HEK293 (cell line): ENCODE data around the gene PHKA1.

Source experiments
- GLIS1 ChIP-seq: fragments of 450-650 bp; formaldehyde crosslinking; IDR thresholded peaks from 2 replicates; pipeline ENCODE4 v1.5.1; 2016; ENCODE audit warnings: missing biosample characterization, missing genetic modification characterization
- KLF16 ChIP-seq: fragments of 450-650 bp; formaldehyde crosslinking; IDR thresholded peaks from 2 replicates; pipeline ENCODE4 v1.5.1; 2017; ENCODE audit warnings: missing biosample characterization, missing genetic modification characterization
- KLF7 ChIP-seq: fragments of 450-650 bp; formaldehyde crosslinking; IDR thresholded peaks from 2 replicates; pipeline ENCODE4 v1.5.1; 2016; ENCODE audit warnings: missing biosample characterization, missing genetic modification characterization, borderline replicate concordance
- MYNN ChIP-seq: fragments of 450-650 bp; formaldehyde crosslinking; IDR thresholded peaks from 2 replicates; pipeline ENCODE4 v1.5.1; 2016; ENCODE audit warnings: missing biosample characterization, missing genetic modification characterization, borderline replicate concordance
- MZF1 ChIP-seq: fragments of 450-650 bp; formaldehyde crosslinking; IDR thresholded peaks from 2 replicates; pipeline ENCODE4 v1.5.1; 2017; ENCODE audit warnings: missing biosample characterization, missing genetic modification characterization, borderline replicate concordance
- PRDM1 ChIP-seq: fragments of 450-650 bp; formaldehyde crosslinking; IDR thresholded peaks from 2 replicates; pipeline ENCODE4; 2016; ENCODE audit warnings: missing biosample characterization, missing genetic modification characterization
- SCRT1 ChIP-seq: fragments of 450-650 bp; formaldehyde crosslinking; IDR thresholded peaks from 2 replicates; pipeline ENCODE4 v1.5.1; 2016; ENCODE audit warnings: missing biosample characterization, missing genetic modification characterization, borderline replicate concordance
- SCRT2 ChIP-seq: fragments of 450-650 bp; formaldehyde crosslinking; IDR thresholded peaks from 2 replicates; pipeline ENCODE4 v1.5.1; 2016; ENCODE audit warnings: missing biosample characterization, missing genetic modification characterization
- WT1 ChIP-seq: fragments of 450-650 bp; formaldehyde crosslinking; IDR thresholded peaks from 2 replicates; pipeline ENCODE4 v1.5.1; 2016; ENCODE audit warnings: missing biosample characterization, missing genetic modification characterization
- YY1 ChIP-seq: fragments of 450-650 bp; formaldehyde crosslinking; IDR thresholded peaks from 2 replicates; pipeline ENCODE4 v1.5.1; 2018; ENCODE audit warnings: missing biosample characterization, missing genetic modification characterization
- ZFHX2 ChIP-seq: fragments of 450-650 bp; formaldehyde crosslinking; conservative IDR thresholded peaks from 2 replicates; pipeline ENCODE4 v1.5.1; 2016; ENCODE audit warnings: missing biosample characterization, missing genetic modification characterization
- ZNF140 ChIP-seq: fragments of 450-650 bp; formaldehyde crosslinking; IDR thresholded peaks from 2 replicates; pipeline ENCODE4 v1.5.1; 2016; ENCODE audit warnings: missing biosample characterization, missing genetic modification characterization
- ZNF174 ChIP-seq: fragments of 450-650 bp; formaldehyde crosslinking; IDR thresholded peaks from 2 replicates; pipeline ENCODE4 v1.5.0; 2017; ENCODE audit warnings: missing biosample characterization, mild to moderate bottlenecking, missing genetic modification characterization
- ZNF184 ChIP-seq: fragments of 450-650 bp; IDR thresholded peaks from 2 replicates; pipeline ENCODE4 v1.5.1; 2018; ENCODE audit warnings: missing biosample characterization, mild to moderate bottlenecking, missing genetic modification characterization
- ZNF561 ChIP-seq: fragments of 450-650 bp; IDR thresholded peaks from 2 replicates; pipeline ENCODE4 v1.5.1; 2018; ENCODE audit warnings: missing biosample characterization, missing genetic modification characterization, borderline replicate concordance
- ZNF571 ChIP-seq: fragments of 450-650 bp; formaldehyde crosslinking; IDR thresholded peaks from 2 replicates; pipeline ENCODE4 v1.5.0; 2017; ENCODE audit warnings: missing biosample characterization, missing genetic modification characterization
- ZNF610 ChIP-seq: fragments of 450-650 bp; formaldehyde crosslinking; IDR thresholded peaks from 2 replicates; pipeline ENCODE4 v1.5.1; 2016; ENCODE audit warnings: missing biosample characterization, missing genetic modification characterization, borderline replicate concordance
- ZNF629 ChIP-seq: fragments of 450-650 bp; formaldehyde crosslinking; IDR thresholded peaks from 2 replicates; pipeline ENCODE4 v1.5.1; 2017; ENCODE audit warnings: missing biosample characterization, missing genetic modification characterization
- ZNF701 ChIP-seq: fragments of 450-650 bp; formaldehyde crosslinking; IDR thresholded peaks from 2 replicates; pipeline ENCODE4 v1.5.1; 2016; ENCODE audit warnings: missing biosample characterization, missing genetic modification characterization
- ZNF76 ChIP-seq: fragments of 450-650 bp; formaldehyde crosslinking; IDR thresholded peaks from 2 replicates; pipeline ENCODE4; 2016; ENCODE audit warnings: low read depth, missing biosample characterization, missing genetic modification characterization, borderline replicate concordance
- ZNF776 ChIP-seq: fragments of 450-650 bp; formaldehyde crosslinking; IDR thresholded peaks from 2 replicates; pipeline ENCODE4 v1.5.0; 2017; ENCODE audit warnings: missing biosample characterization, missing genetic modification characterization, borderline replicate concordance
- ZNF777 ChIP-seq: fragments of 450-650 bp; formaldehyde crosslinking; IDR thresholded peaks from 2 replicates; pipeline ENCODE4 v1.5.1; 2017; ENCODE audit warnings: missing biosample characterization, missing genetic modification characterization, borderline replicate concordance
- ZSCAN30 ChIP-seq: fragments of 450-650 bp; IDR thresholded peaks from 2 replicates; pipeline ENCODE4 v1.5.1; 2018; ENCODE audit warnings: missing biosample characterization, mild to moderate bottlenecking, missing genetic modification characterization, moderate library complexity
- TF ChIP-seq, protein P1 (sequence below): fragments of 450-650 bp; formaldehyde crosslinking; IDR thresholded peaks from 2 replicates; pipeline ENCODE4 v1.5.1; 2016; ENCODE audit warnings: missing biosample characterization, missing genetic modification characterization
- TF ChIP-seq, protein P2 (sequence below): fragments of 450-650 bp; formaldehyde crosslinking; IDR thresholded peaks from 2 replicates; pipeline ENCODE4 v1.5.1; 2016; ENCODE audit warnings: missing biosample characterization, missing genetic modification characterization
- TF ChIP-seq, protein P3 (sequence below): fragments of 450-650 bp; formaldehyde crosslinking; IDR thresholded peaks from 2 replicates; pipeline ENCODE4 v1.5.1; 2016; ENCODE audit warnings: missing biosample characterization, missing genetic modification characterization
- TF ChIP-seq, protein P4 (sequence below): fragments of 450-650 bp; formaldehyde crosslinking; IDR thresholded peaks from 2 replicates; pipeline ENCODE4 v1.5.1; 2016; ENCODE audit warnings: missing biosample characterization, missing genetic modification characterization
- TF ChIP-seq, protein P5 (sequence below): fragments of 450-650 bp; formaldehyde crosslinking; IDR thresholded peaks from 2 replicates; pipeline ENCODE4 v1.5.1; 2017; ENCODE audit warnings: missing biosample characterization, missing genetic modification characterization
- TF ChIP-seq, protein P6 (sequence below): fragments of 450-650 bp; formaldehyde crosslinking; IDR thresholded peaks from 2 replicates; pipeline ENCODE4 v1.5.1; 2016; ENCODE audit warnings: missing biosample characterization, missing genetic modification characterization, borderline replicate concordance

PHKA1 gene

DNA sequence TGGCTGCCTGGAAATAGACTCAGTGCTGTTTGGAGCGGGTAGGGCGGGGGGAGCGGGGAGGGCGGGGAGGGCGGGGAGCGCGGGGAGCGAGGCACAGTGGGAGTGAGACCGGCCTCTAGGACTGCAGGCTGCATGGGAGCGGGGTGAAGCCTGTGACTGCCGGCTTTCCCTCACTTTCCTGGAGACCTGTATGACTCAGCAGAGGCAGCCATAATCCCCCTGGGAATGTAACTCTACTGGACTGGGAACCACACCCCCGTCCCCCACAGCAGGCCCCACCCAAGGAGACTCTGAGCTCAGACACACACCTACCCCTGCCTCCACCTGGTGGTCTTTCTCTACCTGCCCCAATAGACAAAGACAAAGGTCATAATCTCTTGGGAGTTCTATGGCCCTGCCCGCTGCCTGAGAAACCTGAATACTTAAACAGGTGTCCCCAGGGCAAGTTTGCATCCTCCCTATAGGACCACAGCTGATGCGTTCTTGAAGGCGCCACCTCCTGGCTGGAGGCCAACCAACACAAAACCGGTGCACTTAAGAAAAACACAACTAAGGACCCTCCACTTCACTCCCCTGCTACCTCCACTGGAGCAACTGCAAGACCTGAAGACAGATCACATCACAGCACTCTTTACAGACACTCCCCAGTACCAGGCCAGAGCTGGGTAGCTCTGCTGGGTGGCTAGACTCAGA, 159.5 kb downstream of the PHKA1 start (continued):
- TF ChIP-seq PRDM1 (peak; percentile 70), ZNF561 (tag by site-specific recombination) (no peak), WT1 (tag by site-specific recombination) (peak; percentile 54), GLIS1 (tag by site-specific recombination) (peak; percentile 92), ZNF184 (tag by site-specific recombination) (no peak), MZF1 (tag by site-specific recombination) (peak; percentile 76), ZNF776 (tag by site-specific recombination) (no peak), ZNF701 (tag by site-specific recombination) (no peak), MYNN (no peak), KLF16 (tag by site-specific recombination) (peak; percentile 61), SCRT1 (tag by site-specific recombination) (peak; percentile 73; the same call in 1 of the 2 replicates), ZNF140 (tag by site-specific recombination) (no peak), ZFHX2 (peak; percentile 31; the same call in 1 of the 2 replicates), SCRT2 (tag by site-specific recombination) (peak; percentile 91), ZNF571 (tag by site-specific recombination) (no peak), KLF7 (tag by site-specific recombination) (0 out of 2 replicates have a peak, but pooled peaks have one; percentile 52), ZNF777 (tag by site-specific recombination) (no peak), ZSCAN30 (tag by site-specific recombination) (0 out of 2 replicates have a peak, but pooled peaks have one; percentile 31), ZNF174 (tag by site-specific recombination) (no peak), ZNF629 (tag by site-specific recombination) (peak; percentile 69; the same call in 1 of the 2 replicates), YY1 (tag by site-specific recombination) (peak; percentile 46; the same call in 1 of the 2 replicates), ZNF76 (tag by site-specific recombination) (peak; percentile 60), ZNF610 (no peak)
- TF ChIP-seq, protein P1, sequence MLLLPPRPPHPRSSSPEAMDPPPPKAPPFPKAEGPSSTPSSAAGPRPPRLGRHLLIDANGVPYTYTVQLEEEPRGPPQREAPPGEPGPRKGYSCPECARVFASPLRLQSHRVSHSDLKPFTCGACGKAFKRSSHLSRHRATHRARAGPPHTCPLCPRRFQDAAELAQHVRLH (tag by site-specific recombination) = no peak
- TF ChIP-seq, protein P2, sequence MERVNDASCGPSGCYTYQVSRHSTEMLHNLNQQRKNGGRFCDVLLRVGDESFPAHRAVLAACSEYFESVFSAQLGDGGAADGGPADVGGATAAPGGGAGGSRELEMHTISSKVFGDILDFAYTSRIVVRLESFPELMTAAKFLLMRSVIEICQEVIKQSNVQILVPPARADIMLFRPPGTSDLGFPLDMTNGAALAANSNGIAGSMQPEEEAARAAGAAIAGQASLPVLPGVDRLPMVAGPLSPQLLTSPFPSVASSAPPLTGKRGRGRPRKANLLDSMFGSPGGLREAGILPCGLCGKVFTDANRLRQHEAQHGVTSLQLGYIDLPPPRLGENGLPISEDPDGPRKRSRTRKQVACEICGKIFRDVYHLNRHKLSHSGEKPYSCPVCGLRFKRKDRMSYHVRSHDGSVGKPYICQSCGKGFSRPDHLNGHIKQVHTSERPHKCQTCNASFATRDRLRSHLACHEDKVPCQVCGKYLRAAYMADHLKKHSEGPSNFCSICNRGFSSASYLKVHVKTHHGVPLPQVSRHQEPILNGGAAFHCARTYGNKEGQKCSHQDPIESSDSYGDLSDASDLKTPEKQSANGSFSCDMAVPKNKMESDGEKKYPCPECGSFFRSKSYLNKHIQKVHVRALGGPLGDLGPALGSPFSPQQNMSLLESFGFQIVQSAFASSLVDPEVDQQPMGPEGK (tag by site-specific recombination) = peak; percentile 90
- TF ChIP-seq, protein P3, sequence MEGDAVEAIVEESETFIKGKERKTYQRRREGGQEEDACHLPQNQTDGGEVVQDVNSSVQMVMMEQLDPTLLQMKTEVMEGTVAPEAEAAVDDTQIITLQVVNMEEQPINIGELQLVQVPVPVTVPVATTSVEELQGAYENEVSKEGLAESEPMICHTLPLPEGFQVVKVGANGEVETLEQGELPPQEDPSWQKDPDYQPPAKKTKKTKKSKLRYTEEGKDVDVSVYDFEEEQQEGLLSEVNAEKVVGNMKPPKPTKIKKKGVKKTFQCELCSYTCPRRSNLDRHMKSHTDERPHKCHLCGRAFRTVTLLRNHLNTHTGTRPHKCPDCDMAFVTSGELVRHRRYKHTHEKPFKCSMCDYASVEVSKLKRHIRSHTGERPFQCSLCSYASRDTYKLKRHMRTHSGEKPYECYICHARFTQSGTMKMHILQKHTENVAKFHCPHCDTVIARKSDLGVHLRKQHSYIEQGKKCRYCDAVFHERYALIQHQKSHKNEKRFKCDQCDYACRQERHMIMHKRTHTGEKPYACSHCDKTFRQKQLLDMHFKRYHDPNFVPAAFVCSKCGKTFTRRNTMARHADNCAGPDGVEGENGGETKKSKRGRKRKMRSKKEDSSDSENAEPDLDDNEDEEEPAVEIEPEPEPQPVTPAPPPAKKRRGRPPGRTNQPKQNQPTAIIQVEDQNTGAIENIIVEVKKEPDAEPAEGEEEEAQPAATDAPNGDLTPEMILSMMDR (tag by site-specific recombination) = peak; percentile 45; the same call in 1 of the 2 replicates
- TF ChIP-seq, protein P4, sequence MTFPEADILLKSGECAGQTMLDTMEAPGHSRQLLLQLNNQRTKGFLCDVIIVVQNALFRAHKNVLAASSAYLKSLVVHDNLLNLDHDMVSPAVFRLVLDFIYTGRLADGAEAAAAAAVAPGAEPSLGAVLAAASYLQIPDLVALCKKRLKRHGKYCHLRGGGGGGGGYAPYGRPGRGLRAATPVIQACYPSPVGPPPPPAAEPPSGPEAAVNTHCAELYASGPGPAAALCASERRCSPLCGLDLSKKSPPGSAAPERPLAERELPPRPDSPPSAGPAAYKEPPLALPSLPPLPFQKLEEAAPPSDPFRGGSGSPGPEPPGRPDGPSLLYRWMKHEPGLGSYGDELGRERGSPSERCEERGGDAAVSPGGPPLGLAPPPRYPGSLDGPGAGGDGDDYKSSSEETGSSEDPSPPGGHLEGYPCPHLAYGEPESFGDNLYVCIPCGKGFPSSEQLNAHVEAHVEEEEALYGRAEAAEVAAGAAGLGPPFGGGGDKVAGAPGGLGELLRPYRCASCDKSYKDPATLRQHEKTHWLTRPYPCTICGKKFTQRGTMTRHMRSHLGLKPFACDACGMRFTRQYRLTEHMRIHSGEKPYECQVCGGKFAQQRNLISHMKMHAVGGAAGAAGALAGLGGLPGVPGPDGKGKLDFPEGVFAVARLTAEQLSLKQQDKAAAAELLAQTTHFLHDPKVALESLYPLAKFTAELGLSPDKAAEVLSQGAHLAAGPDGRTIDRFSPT (tag by site-specific recombination) = 0 out of 2 replicates have a peak, but pooled peaks have one; percentile 25
- TF ChIP-seq, protein P5, sequence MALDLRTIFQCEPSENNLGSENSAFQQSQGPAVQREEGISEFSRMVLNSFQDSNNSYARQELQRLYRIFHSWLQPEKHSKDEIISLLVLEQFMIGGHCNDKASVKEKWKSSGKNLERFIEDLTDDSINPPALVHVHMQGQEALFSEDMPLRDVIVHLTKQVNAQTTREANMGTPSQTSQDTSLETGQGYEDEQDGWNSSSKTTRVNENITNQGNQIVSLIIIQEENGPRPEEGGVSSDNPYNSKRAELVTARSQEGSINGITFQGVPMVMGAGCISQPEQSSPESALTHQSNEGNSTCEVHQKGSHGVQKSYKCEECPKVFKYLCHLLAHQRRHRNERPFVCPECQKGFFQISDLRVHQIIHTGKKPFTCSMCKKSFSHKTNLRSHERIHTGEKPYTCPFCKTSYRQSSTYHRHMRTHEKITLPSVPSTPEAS (tag by site-specific recombination) = no peak
- TF ChIP-seq, protein P6, sequence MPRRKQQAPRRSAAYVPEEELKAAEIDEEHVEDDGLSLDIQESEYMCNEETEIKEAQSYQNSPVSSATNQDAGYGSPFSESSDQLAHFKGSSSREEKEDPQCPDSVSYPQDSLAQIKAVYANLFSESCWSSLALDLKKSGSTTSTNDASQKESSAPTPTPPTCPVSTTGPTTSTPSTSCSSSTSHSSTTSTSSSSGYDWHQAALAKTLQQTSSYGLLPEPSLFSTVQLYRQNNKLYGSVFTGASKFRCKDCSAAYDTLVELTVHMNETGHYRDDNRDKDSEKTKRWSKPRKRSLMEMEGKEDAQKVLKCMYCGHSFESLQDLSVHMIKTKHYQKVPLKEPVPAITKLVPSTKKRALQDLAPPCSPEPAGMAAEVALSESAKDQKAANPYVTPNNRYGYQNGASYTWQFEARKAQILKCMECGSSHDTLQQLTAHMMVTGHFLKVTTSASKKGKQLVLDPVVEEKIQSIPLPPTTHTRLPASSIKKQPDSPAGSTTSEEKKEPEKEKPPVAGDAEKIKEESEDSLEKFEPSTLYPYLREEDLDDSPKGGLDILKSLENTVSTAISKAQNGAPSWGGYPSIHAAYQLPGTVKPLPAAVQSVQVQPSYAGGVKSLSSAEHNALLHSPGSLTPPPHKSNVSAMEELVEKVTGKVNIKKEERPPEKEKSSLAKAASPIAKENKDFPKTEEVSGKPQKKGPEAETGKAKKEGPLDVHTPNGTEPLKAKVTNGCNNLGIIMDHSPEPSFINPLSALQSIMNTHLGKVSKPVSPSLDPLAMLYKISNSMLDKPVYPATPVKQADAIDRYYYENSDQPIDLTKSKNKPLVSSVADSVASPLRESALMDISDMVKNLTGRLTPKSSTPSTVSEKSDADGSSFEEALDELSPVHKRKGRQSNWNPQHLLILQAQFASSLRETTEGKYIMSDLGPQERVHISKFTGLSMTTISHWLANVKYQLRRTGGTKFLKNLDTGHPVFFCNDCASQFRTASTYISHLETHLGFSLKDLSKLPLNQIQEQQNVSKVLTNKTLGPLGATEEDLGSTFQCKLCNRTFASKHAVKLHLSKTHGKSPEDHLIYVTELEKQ (tag by site-specific recombination) = no peak
